Endothelial cell of umbilical vein (primary cell): Measurements from ENCODE around the gene TET2. TPM values are rescaled to one million over a fixed set of nuclear protein-coding genes. Genes with fewer than 3 reads are reported as not detected.

Source experiments
- BruUV-seq: library from RNA; stranded (reverse); fragments of 400-500 nt; replicated peaks from 2 replicates; lab custom pipeline; 2021; lab: Mats Ljungman, UMichigan
- CTCF ChIA-PET: fragments of 300-600, 350-600 bp; sonication (Branson Sonifier 250); formaldehyde crosslinking; loops from one replicate; lab custom pipeline; 2021; ENCODE audit warnings: antibody characterized with exemption, inconsistent platforms; lab: Charles Lee
- POLR2A ChIA-PET: fragments of 300-600, 350-600 bp; sonication (Branson Sonifier 250); formaldehyde crosslinking; loops from one replicate; lab custom pipeline; 2021; ENCODE audit warnings: antibody characterized with exemption, inconsistent platforms; lab: Charles Lee
- DNase-seq: peaks from one replicate; pipeline ENCODE4 v3.0.0-alpha.2; 2011; ENCODE audit warnings: low read depth, low spot score
- FAIRE-seq: peaks from 2 replicates; lab custom pipeline; 2011; peaks lifted over from hg19 to GRCh38; lab: Jason Lieb, UNC
- H2AFZ ChIP-seq: 2 replicates; pipeline ENCODE4 v1.6.0; 2012; ENCODE audit warnings: low read depth, low read length, control low read depth, inconsistent platforms
- H3K27ac ChIP-seq: 2 replicates; pipeline ENCODE4 v1.5.1; 2011; ENCODE audit warnings: low read depth, mild to moderate bottlenecking, control low read depth, low read length, moderate library complexity; ENCODE audit not compliant: insufficient read depth
- H3K27me3 ChIP-seq, 2 experiments: 2 replicates each; pipeline versions ENCODE4 v1.6.0 to v1.6.1; 2011; ENCODE audit warnings: low read length in 2 of 2, mixed read lengths in 1 of 2; ENCODE audit not compliant: control insufficient read depth in 2 of 2, insufficient read depth in 2 of 2
- H3K36me3 ChIP-seq, 2 experiments: 2 replicates in 1 of 2; 3 replicates in 1 of 2; pipeline ENCODE4 v1.5.1; 2011; ENCODE audit warnings: low read length in 2 of 2, mild to moderate bottlenecking in 1 of 2, moderate library complexity in 1 of 2; ENCODE audit not compliant: control insufficient read depth in 2 of 2, insufficient read depth in 2 of 2; ENCODE audit errors: extremely low read depth in 1 of 2
- H3K4me1 ChIP-seq: 3 replicates; pipeline ENCODE4 v1.5.1; 2011; ENCODE audit warnings: mild to moderate bottlenecking, low read length; ENCODE audit not compliant: control insufficient read depth, insufficient read depth; ENCODE audit errors: extremely low read depth
- H3K4me2 ChIP-seq: 2 replicates; pipeline ENCODE4 v1.6.1; 2011; ENCODE audit warnings: low read length, control low read depth, mixed read lengths; ENCODE audit not compliant: insufficient read depth
- H3K4me3 ChIP-seq, 3 experiments: fragments of 200-600 bp in 1 of 3; sonication (generic), shearing (Covaris generic) in 1 of 3; replicated peaks in 1 of 3; 2 replicates each; pipeline ENCODE4 v1.5.1; 2011 to 2016; ENCODE audit warnings: control low read depth in 3 of 3, low read length in 3 of 3, mild to moderate bottlenecking in 2 of 3, inconsistent platforms in 1 of 3, low read depth in 1 of 3, moderate library complexity in 1 of 3; ENCODE audit not compliant: insufficient read depth in 1 of 3
- H3K79me2 ChIP-seq: 2 replicates; pipeline ENCODE4 v1.6.0; 2012; ENCODE audit warnings: low read length, inconsistent platforms; ENCODE audit not compliant: control insufficient read depth, insufficient read depth
- H3K9ac ChIP-seq: replicated peaks from 2 replicates; pipeline ENCODE3; 2011; ENCODE audit warnings: low read length, control low read depth; ENCODE audit not compliant: insufficient read depth; ENCODE audit errors: extremely low read depth
- H3K9me1 ChIP-seq: replicated peaks from 3 replicates; pipeline ENCODE4 v1.6.0; 2011; ENCODE audit warnings: mild to moderate bottlenecking, low read length; ENCODE audit not compliant: control insufficient read depth, insufficient read depth; ENCODE audit errors: extremely low read depth
- H3K9me3 ChIP-seq: replicated peaks from 2 replicates; pipeline ENCODE4 v1.5.1; 2012; ENCODE audit warnings: low read length, inconsistent platforms; ENCODE audit not compliant: control insufficient read depth, insufficient read depth
- H4K20me1 ChIP-seq: replicated peaks from 2 replicates; pipeline ENCODE3; 2011; ENCODE audit warnings: mild to moderate bottlenecking, low read length; ENCODE audit not compliant: control insufficient read depth, insufficient read depth; ENCODE audit errors: extremely low read depth
- EZH2 ChIP-seq: IDR thresholded peaks from 2 replicates; pipeline ENCODE4 v1.6.1; 2012; ENCODE audit warnings: borderline replicate concordance, low read depth, mild to moderate bottlenecking, moderate library complexity, low read length, inconsistent platforms; ENCODE audit not compliant: severe bottlenecking
- FOS ChIP-seq: IDR thresholded peaks from 2 replicates; pipeline ENCODE4 v1.6.1; 2011; ENCODE audit warnings: mild to moderate bottlenecking, low read length, moderate library complexity, borderline replicate concordance; ENCODE audit not compliant: insufficient read depth
- GATA2 ChIP-seq: IDR thresholded peaks from 2 replicates; pipeline ENCODE4 v1.7.0; 2011; ENCODE audit warnings: low read depth, mild to moderate bottlenecking, moderate library complexity, mixed read lengths, low read length; ENCODE audit not compliant: insufficient read length, insufficient read depth
- JUN ChIP-seq: IDR thresholded peaks from 2 replicates; pipeline ENCODE4 v1.6.1; 2011; ENCODE audit warnings: borderline replicate concordance, low read depth; ENCODE audit not compliant: insufficient read length, insufficient read depth
- MYC ChIP-seq: IDR thresholded peaks from one replicate; pipeline ENCODE4 v1.6.1; 2011; ENCODE audit warnings: mild to moderate bottlenecking, low read depth, low read length
- POLR2A ChIP-seq: IDR thresholded peaks from 2 replicates; pipeline ENCODE4 v1.6.1; 2012; ENCODE audit warnings: low read depth, mild to moderate bottlenecking, control low read depth, low read length
- POLR2AphosphoS5 ChIP-seq: IDR thresholded peaks from 2 replicates; pipeline ENCODE4 v1.6.1; 2012; ENCODE audit warnings: low read depth, mild to moderate bottlenecking, control low read depth, low read length, moderate library complexity; ENCODE audit not compliant: insufficient read depth
- dilution Hi-C: fragments of 300-500 bp; cut with MboI; formaldehyde crosslinking; loops from one replicate; pipeline ENCODE4 v1.15.0; 2019; ENCODE audit warnings: low sequenced_read_pairs; ENCODE audit not compliant: extremely low pct_ligation_motif_present
- intact Hi-C: fragments of 100-400 bp; cut with micrococcal nuclease; formaldehyde crosslinking; loops from one replicate; pipeline ENCODE4 v1.10.0; 2022
- polyA plus RNA-seq, 4 experiments: library from polyadenylated mRNA; depleted of rRNA in 3 of 4; stranded (reverse) in 3 of 4; unstranded in 1 of 4; fragments of >200 nt; gene quantifications; 2 replicates each; pipeline versions ENCODE4 v1.2.1 to v1.2.3, GENCODE V29; 2011 to 2012; ENCODE audit warnings: missing spikeins in 1 of 4
- total RNA-seq: library from RNA; stranded (reverse); gene quantifications from 2 replicates; pipeline ENCODE4 v1.2.3, GENCODE V29; 2021
- TF ChIP-seq, protein P1 (sequence below), 2 donors: IDR thresholded peaks; 1 replicate in 1 of 2; 2 replicates in 1 of 2; pipeline ENCODE4 v1.5.1; 2011; ENCODE audit warnings: low read length in 2 of 2, mild to moderate bottlenecking in 2 of 2, moderate library complexity in 2 of 2, control low read depth in 1 of 2, inconsistent platforms in 1 of 2, low read depth in 1 of 2; ENCODE audit not compliant: insufficient read depth in 1 of 2; ENCODE audit errors: extremely low read depth in 1 of 2
- TF ChIP-seq, protein P2 (sequence below): IDR thresholded peaks from 2 replicates; pipeline ENCODE4 v1.6.1; 2011; ENCODE audit not compliant: insufficient read depth, insufficient read length

Gene TET2
- total and polyA plus RNA-seq, 2 donors (not counting 3 experiments of a cell fraction or from before 2014, with no cell fraction given) = 4.8 to 17.5 TPM

DNA sequence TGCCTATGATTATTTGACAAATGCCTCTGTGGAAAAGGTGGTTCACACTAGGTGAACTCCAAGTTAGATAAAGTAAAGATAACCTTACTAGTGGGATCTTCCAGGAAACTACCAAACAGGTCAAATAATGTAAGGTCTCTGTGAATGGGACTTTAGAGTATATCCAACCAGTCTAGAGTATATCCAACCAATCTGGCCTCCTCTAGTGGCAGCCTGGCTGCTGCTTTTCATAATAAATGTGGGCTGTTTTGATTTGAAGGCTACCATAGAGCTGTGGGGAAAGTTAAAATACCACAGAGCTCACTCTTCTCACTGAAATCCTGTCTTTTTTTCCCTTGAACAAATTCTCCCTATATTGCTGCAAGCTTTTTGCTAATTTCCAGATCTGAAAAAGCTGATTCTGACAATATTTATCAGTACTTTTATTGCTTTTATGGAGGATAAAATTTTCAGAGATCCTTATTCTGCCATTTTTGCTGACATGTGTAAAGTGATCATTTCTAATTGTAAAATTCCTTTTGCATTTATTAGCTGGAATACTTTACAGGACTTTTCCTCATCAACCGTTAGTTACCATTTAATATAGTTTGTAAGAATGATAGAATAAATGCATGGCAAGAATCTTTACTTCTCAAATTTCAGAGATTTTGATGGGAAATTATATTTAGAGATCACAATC, 111.3 kb downstream of the TET2 start:
- Histone ChIP-seq H3K27me3 (no peaks in the 10 kb centered on the region), H3K79me2 (no peaks in the 10 kb centered on the region), H3K9ac (no peak overlapping the region), H2AFZ (no peak overlapping the region), H3K4me3 (no peak overlapping the region), H3K9me1 (no peaks in the 10 kb centered on the region), H4K20me1 (no peaks in the 10 kb centered on the region), H3K27ac (no peak overlapping the region), H3K4me2 (no peak overlapping the region), H3K36me3 (no peaks in the 10 kb centered on the region), H3K4me1 (no peaks in the 10 kb centered on the region), H3K9me3 (no peaks in the 10 kb centered on the region)
- ChIA-PET CTCF (interaction anchor here (1.1 kb wide), 1 partner anchor 35 kb away, joined by 3 read pairs; no protein-coding TSS in a partner anchor), POLR2A (no interaction called here)
- BruUV-seq = no TSS peak
- TF ChIP-seq POLR2AphosphoS5 (no peak), EZH2 (no peak), FOS (no peak), JUN (no peak), POLR2A (no peak), GATA2 (no peak), MYC (no peak)
- TF ChIP-seq, protein P1, sequence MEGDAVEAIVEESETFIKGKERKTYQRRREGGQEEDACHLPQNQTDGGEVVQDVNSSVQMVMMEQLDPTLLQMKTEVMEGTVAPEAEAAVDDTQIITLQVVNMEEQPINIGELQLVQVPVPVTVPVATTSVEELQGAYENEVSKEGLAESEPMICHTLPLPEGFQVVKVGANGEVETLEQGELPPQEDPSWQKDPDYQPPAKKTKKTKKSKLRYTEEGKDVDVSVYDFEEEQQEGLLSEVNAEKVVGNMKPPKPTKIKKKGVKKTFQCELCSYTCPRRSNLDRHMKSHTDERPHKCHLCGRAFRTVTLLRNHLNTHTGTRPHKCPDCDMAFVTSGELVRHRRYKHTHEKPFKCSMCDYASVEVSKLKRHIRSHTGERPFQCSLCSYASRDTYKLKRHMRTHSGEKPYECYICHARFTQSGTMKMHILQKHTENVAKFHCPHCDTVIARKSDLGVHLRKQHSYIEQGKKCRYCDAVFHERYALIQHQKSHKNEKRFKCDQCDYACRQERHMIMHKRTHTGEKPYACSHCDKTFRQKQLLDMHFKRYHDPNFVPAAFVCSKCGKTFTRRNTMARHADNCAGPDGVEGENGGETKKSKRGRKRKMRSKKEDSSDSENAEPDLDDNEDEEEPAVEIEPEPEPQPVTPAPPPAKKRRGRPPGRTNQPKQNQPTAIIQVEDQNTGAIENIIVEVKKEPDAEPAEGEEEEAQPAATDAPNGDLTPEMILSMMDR (IDR thresholded peaks at IDR 0.05; ENCODE audit: extremely low read depth in 1 of 2, insufficient read depth in 1 of 2, low read depth in 1 of 2, low read length in 2 of 2) = no peak
- TF ChIP-seq, protein P2, sequence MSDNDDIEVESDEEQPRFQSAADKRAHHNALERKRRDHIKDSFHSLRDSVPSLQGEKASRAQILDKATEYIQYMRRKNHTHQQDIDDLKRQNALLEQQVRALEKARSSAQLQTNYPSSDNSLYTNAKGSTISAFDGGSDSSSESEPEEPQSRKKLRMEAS = no peak
- DNase-seq = no peak
- intact Hi-C loops (no loop called here), dilution Hi-C loops (no loop called here)
- no peak for FAIRE-seq
